Fibroblast of the aortic adventitia (primary cell): ENCODE data around the gene APOLD1. TPM values are rescaled to one million over a fixed set of nuclear protein-coding genes. Genes with fewer than 3 reads are reported as not detected.

Experiments used
- DNase-seq: peaks from one replicate; pipeline ENCODE4 v3.0.0-alpha.2; 2010; ENCODE audit warnings: low read depth
- H3K4me3 ChIP-seq: 2 replicates; pipeline ENCODE4 v1.5.1; 2011; ENCODE audit warnings: low read depth, mild to moderate bottlenecking, control low read depth, low read length, moderate library complexity
- total RNA-seq: library from RNA; depleted of rRNA; stranded (reverse); fragments of >200 nt; gene quantifications from 2 replicates; pipeline ENCODE4 v1.2.3, GENCODE V29; 2012; ENCODE audit warnings: low replicate concordance
- TF ChIP-seq, protein P1 (sequence below): IDR thresholded peaks from 2 replicates; pipeline ENCODE4 v1.5.1; 2011; ENCODE audit warnings: mild to moderate bottlenecking, low read length, control low read depth, inconsistent platforms; ENCODE audit not compliant: insufficient read depth

The APOLD1 gene
- total RNA-seq, 1 donor: 9.2 TPM

DNA sequence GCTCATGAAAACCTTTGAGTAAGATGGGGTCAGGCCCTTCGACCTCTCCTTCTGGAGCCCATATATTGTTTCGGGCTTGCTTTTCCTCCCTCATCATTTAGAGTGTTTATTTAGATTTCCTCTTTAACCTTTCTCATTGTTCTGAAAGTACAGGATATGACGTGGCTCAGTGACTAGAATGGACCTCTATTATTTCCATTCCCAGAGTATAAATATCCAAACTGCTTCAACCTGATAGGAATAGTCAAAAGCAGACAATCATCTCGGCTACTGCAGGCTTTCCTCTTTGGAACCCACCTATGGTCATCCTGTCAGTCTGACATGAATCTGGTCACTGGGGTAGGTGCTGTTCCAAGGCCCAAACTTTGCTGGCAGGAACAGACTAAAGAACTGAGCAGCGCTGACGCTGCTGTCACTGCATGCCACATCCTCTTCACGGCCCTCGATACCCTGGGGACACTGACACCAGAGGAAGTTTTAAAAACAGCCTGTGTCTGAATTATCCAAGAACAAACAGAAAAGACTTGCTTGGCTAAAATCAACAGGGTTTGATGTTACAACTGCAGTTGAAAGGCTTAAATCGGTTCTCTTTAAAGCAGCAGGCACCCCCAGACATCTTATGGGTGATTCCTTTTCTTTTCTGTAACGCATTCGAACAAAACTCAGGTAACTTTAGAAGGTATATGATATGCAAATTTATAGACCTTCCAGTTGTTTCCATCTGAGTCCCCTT lies 22.7 kb downstream of the APOLD1 start:
- peak; percentile 62 for DNase-seq
- TF ChIP-seq, protein P1, sequence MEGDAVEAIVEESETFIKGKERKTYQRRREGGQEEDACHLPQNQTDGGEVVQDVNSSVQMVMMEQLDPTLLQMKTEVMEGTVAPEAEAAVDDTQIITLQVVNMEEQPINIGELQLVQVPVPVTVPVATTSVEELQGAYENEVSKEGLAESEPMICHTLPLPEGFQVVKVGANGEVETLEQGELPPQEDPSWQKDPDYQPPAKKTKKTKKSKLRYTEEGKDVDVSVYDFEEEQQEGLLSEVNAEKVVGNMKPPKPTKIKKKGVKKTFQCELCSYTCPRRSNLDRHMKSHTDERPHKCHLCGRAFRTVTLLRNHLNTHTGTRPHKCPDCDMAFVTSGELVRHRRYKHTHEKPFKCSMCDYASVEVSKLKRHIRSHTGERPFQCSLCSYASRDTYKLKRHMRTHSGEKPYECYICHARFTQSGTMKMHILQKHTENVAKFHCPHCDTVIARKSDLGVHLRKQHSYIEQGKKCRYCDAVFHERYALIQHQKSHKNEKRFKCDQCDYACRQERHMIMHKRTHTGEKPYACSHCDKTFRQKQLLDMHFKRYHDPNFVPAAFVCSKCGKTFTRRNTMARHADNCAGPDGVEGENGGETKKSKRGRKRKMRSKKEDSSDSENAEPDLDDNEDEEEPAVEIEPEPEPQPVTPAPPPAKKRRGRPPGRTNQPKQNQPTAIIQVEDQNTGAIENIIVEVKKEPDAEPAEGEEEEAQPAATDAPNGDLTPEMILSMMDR: no peak
- H3K4me3 ChIP-seq: no peak overlapping the region

DNA sequence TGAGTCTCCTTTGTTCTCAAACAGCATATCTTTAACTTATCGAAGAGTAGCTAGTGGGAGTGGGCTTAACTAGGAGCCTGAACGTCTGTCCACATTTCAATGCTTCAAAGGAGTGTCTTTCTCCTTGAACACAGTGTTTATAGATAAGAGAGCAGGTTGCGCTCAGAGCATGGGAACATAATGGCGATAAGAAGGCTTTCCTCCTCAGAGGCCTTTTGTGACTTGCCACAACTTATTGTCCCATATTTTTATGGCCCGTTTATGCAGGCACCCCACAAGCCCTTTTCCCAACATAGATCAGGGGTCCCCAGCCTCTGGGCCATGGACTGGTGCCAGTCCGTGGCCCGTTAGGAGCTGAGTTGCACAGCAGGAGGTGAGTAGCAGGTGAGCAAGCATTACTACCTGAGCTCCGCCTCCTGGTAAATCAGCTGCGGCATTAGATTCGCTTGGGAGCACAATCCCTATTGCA lies 25.1 kb downstream of the APOLD1 start:
- TF ChIP-seq, protein P1: no peak

DNA sequence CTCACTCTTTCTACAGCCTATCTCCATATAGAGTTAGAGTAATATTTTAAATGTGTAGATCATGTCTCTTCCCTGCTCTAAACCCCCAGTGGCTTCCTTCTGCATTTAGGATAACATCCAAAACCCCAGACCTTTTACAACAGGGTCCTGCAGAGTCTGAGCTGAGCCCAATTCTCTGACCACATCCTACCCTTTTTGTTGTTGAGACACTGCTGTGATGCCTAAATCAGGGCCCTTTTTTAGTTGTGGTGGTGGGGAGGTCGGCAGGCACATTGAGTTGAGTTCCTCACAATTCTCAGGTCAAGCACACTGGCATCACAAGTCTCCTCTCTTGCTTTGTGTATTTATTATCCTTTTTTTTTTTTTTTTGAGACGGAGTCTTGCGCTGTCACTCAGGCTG lies 25.9 kb downstream of the APOLD1 start:
- DNase-seq: no peak
- H3K4me3 ChIP-seq: no peak overlapping the region
- TF ChIP-seq, protein P1: no peak

More for the DNA sequence above, 25.1 kb downstream of the APOLD1 start:
- H3K4me3 ChIP-seq: no peak overlapping the region
- DNase-seq: no peak

DNA sequence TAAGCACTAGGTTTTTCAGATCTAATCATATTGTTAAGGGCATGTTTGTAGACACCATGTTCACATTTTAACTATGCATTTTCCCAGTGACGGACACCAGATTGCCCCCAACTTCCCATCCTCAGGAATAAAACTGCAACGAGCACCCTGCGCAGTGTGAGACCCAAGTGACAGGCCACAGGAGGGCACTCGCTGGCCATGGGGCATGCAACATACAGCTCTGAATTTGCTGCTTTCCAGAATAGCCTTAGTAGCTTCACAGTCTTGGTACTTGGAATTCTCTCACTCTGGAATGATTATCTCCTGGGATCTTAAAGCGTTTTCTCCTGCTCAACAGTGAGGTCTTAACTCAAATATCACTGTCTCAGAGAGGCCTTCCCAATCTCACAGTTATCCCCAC lies 26.7 kb downstream of the APOLD1 start:
- TF ChIP-seq, protein P1: peak; percentile 12
- no peak overlapping the region for H3K4me3 ChIP-seq
- DNase-seq: no peak

DNA sequence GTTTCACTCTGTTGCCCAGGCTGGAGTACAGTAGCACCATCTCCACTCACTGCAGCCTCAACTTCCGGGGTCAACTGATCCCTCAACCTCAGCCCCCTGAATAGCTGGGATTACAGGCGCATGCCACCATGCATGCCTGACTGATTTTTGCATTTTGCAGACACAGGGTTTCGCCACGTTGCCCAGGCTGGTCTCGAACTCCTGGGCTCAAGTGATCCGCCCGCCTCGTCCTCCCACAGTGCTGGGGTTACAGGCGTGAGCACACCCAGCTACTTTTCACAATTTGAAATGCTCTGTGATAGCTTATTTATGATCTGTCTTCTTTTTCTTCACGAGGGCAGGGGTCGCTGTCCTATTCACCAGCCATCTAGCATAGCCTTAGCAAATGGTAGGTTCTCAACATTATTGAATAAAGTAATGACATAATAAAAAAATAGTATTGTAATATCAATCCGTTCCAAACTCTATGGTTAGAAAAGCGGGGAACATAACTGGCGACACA lies 27.2 kb downstream of the APOLD1 start:
- no peak overlapping the region for H3K4me3 ChIP-seq
- TF ChIP-seq, protein P1: no peak
- no peak for DNase-seq

DNA sequence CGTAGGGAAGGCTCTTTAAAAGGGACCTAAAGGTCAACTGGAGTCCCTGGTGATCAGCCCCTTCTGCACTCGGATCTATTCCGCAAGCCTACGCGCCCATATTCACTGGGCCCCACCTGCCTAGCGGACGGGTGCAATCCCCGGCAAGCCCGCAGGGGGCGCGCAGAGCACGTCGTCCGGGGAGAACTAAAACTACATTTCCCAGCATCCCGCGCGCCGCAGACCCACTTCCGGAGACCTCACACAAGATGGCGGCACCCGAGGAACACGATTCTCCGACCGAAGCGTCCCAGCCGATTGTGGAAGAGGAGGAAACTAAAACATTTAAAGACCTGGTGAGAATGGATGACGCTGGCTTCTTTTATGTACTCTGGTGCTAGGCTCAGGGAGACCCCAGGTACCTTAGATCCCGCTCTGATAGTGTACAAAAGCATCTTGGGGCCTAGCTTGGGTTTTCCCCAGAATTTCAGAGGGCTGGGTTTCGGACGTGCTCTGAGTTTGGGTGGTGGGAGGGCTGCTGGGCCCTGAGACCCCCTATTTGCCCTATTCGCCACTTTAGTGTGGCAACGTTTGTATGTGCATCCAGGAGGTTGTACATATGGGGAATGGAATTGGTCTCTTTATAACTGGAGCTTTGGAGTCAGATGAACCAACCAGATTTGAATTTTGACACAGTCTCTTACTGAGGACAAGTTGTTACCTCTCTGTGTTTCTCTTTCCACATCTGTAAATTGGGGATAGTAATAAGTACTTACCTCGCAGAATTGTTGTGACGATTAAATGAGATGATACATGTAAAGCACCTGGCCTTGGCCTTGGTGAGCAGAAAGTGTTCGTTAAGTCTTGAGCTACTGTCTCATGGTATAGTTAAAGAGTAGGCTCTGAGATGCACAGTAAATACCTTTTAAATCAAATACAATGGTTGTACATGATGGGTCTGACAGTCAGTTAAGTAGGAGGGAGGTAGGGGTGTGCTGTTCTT lies 28.0 kb downstream of the APOLD1 start, which contains the start of gene DDX47:
DDX47 (plus strand) TSS at position 227 of the 982 bp plus-strand sequence; CDS start at position 249, 22 bp downstream.
- TF ChIP-seq, protein P1: peak; percentile 97
- H3K4me3 ChIP-seq: peak within 1 kb of the TSS; percentile 99
- peak; percentile 91 for DNase-seq
